GM21723 (cell line): ENCODE data around the gene HGS.
"Not testable (repeated sequence)": the region's sequence is repeated elsewhere in the genome, so short reads cannot be mapped to it uniquely, and the experiment has no call there.

Experiments used
- ATAC-seq: cut with Tn5 transposase; IDR thresholded peaks from one replicate; pipeline ENCODE4 v1.9.1; 2021; ENCODE audit warnings: mild to moderate bottlenecking, moderate library complexity; ENCODE audit not compliant: unreplicated experiment

HGS gene

GRCh38 chr17:81738801-81739393, 55.1 kb downstream of the HGS start:
- no peak for ATAC-seq

- not testable (repeated sequence) for ATAC-seq
Measured at GRCh38 chr17:81739593-81739992, 55.8 kb downstream of the HGS start.

GRCh38 chr17:81740395-81740961, 56.7 kb downstream of the HGS start:
- no peak for ATAC-seq

GRCh38 chr17:81741049-81741593, 57.3 kb downstream of the HGS start:
- ATAC-seq = no peak

GRCh38 chr17:81741594-81742452, 58.0 kb downstream of the HGS start:
- no peak for ATAC-seq
